ENCODE results near the gene TMEM132A. TPM values are rescaled to one million over a fixed set of nuclear protein-coding genes. Genes with fewer than 3 reads are reported as not detected.

Gene TMEM132A
- total RNA-seq, 4 donors from 2014 or later: 2.9 to 11.3 (median 6.7) TPM

DNA sequence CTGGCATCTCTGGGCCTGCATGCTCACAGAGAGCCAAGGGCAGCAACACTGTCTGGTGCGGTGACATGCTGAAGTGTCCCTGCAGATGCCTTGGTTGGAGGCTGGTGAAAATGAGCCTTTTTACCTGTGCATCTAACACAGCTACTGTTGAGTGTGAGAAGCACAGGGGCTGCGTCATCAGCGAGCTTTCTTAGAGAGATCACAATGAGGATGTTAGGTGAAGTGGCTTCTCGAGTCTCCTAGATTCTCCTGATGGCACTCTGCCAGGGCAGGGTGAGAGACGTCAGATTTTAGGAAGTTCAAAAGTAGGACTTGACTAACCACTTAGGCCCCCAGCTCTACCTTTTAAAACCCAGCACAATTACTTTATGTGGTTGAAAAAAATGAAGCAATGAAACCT, 31.3 kb downstream of the TMEM132A start:
- ATAC-seq (ENCODE audit: low FRiP score) (no peak), DNase-seq (ENCODE audit: low spot score) (no peak)
- TF ChIP-seq, protein P1, sequence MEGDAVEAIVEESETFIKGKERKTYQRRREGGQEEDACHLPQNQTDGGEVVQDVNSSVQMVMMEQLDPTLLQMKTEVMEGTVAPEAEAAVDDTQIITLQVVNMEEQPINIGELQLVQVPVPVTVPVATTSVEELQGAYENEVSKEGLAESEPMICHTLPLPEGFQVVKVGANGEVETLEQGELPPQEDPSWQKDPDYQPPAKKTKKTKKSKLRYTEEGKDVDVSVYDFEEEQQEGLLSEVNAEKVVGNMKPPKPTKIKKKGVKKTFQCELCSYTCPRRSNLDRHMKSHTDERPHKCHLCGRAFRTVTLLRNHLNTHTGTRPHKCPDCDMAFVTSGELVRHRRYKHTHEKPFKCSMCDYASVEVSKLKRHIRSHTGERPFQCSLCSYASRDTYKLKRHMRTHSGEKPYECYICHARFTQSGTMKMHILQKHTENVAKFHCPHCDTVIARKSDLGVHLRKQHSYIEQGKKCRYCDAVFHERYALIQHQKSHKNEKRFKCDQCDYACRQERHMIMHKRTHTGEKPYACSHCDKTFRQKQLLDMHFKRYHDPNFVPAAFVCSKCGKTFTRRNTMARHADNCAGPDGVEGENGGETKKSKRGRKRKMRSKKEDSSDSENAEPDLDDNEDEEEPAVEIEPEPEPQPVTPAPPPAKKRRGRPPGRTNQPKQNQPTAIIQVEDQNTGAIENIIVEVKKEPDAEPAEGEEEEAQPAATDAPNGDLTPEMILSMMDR (IDR thresholded peaks at IDR 0.05): no peak

DNA sequence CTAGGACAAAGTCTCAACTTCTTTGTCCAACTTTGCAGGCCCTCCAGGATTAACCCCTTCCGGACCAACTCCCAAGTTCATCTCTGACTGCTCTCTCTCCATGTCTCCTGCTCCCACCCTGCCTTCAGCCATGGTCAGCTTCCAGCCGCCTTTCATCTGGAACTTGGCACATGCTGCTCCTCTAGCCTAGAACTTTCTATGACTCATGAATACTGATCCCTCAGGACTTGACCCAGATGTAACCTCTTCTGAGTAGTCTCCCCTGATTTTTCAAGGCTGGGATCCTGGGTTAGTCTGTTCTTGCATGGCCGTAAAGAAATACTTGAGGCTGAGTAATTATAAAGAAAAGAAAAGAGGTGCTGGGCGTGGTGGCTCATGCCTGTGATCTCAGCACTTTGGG, 32.9 kb downstream of the TMEM132A start:
- no peak for DNase-seq (ENCODE audit: low spot score)
- TF ChIP-seq, protein P1 (IDR thresholded peaks at IDR 0.05): no peak
- no peak for ATAC-seq (ENCODE audit: low FRiP score)

DNA sequence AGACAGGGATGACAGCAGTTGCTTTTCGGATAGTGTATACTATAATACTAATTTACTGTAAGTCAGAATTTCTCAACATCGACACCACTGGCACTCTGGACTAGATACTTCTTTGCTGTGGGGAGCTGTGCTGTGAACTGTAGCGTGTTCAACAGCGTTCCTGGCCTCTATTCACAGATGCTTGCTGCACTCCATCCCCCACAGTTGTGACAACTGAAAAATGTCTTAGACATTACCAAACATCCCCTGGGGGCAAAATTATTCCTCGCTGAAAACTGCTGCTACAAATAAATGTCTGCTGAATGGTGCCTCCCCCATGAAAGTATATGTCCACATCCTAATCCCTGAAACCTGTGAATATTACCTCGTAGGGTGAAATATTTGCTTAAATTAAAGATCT, 35.2 kb downstream of the TMEM132A start:
- TF ChIP-seq, protein P1 (IDR thresholded peaks at IDR 0.05): no peak
- ATAC-seq (ENCODE audit: low FRiP score): no peak

DNA sequence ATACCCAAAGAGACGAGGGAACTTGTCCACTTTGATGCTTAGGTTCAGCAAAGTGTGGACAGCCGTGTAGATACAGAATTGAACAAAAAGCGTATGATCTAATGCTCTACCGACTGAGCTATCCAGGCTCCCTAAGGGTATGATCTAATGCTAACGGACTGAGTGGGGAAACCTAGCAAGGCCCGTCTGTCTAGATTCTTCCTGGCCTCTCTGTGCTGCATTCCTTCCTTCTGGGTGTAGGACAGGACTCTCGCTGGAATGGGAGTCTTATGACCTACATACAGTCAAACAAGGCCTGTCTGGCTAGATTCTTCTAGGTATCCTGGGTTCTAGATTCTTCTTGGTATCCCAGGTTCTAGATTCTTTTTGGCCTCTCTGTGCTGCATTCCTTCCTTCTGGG, 36.1 kb downstream of the TMEM132A start:
- TF ChIP-seq, protein P1 (IDR thresholded peaks at IDR 0.05): no peak
- DNase-seq (ENCODE audit: low spot score): no peak
- ATAC-seq (ENCODE audit: low FRiP score): no peak

More for the DNA sequence above, 35.2 kb downstream of the TMEM132A start:
- no peak for DNase-seq (ENCODE audit: low spot score)

DNA sequence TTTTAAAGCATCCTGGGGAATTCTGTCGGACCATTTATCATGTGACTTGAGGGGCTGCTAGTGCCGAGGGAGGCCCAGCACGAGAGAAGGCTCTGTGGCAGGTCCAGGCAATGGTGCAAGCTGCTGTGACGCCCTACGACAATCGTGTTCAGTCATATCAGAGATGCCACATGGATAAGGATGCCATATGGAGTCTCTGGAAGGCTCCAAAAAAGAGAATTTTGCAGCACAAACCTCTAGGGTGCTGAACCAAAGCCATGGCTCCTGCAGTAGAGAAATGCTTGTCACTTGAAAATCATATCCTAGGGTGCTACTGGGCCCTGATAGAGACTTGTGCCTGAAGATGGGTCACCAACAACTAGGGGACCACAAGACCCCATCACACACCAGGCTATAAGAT, 40.5 kb downstream of the TMEM132A start:
- TF ChIP-seq, protein P1 (IDR thresholded peaks at IDR 0.05): no peak
- DNase-seq (ENCODE audit: low spot score) (no peak), ATAC-seq (ENCODE audit: low FRiP score) (no peak)

DNA sequence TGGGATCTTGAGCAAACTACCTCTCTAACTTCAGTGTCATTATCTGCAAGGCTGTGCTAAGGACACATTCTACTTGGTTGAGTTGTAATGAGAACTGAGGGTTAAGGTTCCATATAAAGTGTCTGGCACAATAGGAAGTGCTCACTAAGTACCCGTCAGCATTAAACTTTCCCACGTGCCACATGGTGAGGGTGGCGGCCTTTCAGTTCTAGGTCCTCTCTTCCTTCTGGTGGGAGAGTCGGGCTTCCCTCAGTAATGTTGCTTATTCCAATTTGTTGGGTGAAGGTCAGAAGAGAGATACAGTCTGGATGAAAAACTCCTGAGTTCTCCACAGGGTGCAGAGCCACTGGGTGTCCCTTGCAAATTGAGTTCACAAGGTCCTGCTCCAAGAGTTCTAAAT, 42.6 kb downstream of the TMEM132A start:
- DNase-seq (ENCODE audit: low spot score) (no peak), ATAC-seq (ENCODE audit: low FRiP score) (no peak)
- TF ChIP-seq, protein P1 (IDR thresholded peaks at IDR 0.05): no peak

DNA sequence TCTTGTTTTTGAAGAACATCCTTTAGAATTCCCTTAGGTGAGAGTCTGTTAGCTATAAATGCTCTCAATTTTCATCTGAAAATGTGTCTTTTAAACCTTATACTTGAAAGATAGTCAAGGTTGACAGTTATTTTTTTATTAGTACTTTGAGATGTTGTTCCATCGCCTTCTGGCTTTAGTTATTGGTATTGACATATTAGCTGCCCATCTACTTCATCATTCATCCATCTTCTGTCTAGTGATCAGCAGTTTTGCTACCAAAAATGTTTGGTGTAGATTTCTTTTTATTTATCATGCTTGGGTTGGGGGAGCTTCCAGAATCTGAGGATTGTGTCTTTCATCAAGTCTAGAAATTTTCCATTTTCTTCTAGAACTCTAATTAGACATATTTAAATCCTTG, 44.0 kb downstream of the TMEM132A start:
- DNase-seq (ENCODE audit: low spot score) (no peak), ATAC-seq (ENCODE audit: low FRiP score) (no peak)
- TF ChIP-seq, protein P1 (IDR thresholded peaks at IDR 0.05): no peak

Measured in omental fat pad (tissue), 4 donors.